Gastrocnemius medialis (tissue), 4 donors: ENCODE measurements around the gene ADCY2. TPM values are rescaled to one million over a fixed set of nuclear protein-coding genes. Genes with fewer than 3 reads are reported as not detected.

ENCODE experiments used
- ATAC-seq, 2 donors: fragments of 150-250 bp; one replicate each; pipeline ENCODE4 v1.9.1; 2016
- DNase-seq, 2 donors: peaks; one replicate each; pipeline ENCODE4 v3.0.0-alpha.2; 2019
- H3K27ac ChIP-seq, 4 donors: fragments of 200-600 bp; sonication (generic); 1 replicate in 1 of 4; 2 replicates in 3 of 4; pipeline ENCODE4 v1.5.1; 2016 to 2018; ENCODE audit warnings: mild to moderate bottlenecking in 2 of 4, moderate library complexity in 1 of 4
- H3K27me3 ChIP-seq, 3 donors: fragments of 200-600 bp; sonication (generic) in 2 of 3; 1 replicate in 1 of 3; 2 replicates in 2 of 3; pipeline versions ENCODE4 v1.5.1 to v1.6.0; 2016 to 2019; ENCODE audit warnings: mild to moderate bottlenecking in 1 of 3, moderate library complexity in 1 of 3
- H3K36me3 ChIP-seq, 2 donors: fragments of 200-600 bp; sonication (generic) in 1 of 2; one replicate each; pipeline ENCODE4 v1.5.1; 2017 to 2018
- H3K4me1 ChIP-seq, 2 donors: fragments of 200-600 bp; sonication (generic) in 1 of 2; one replicate each; pipeline ENCODE4 v1.5.1; 2016 to 2017; ENCODE audit warnings: mild to moderate bottlenecking in 2 of 2
- H3K4me3 ChIP-seq, 4 donors: fragments of 200-600 bp; sonication (generic) in 3 of 4; 1 replicate in 1 of 4; 2 replicates in 3 of 4; pipeline ENCODE4 v1.5.1; 2016 to 2019; ENCODE audit warnings: mild to moderate bottlenecking in 2 of 4
- H3K9me3 ChIP-seq, 3 donors: fragments of 200-600 bp; sonication (generic) in 2 of 3; 1 replicate in 1 of 3; 2 replicates in 2 of 3; pipeline ENCODE4 v1.5.1; 2016 to 2019
- POLR2A ChIP-seq, 2 donors: fragments of 450-650 bp; IDR thresholded peaks; one replicate each; pipeline ENCODE4 v1.6.1; 2017; ENCODE audit warnings: antibody characterized with exemption in 2 of 2, mild to moderate bottlenecking in 2 of 2, moderate library complexity in 2 of 2
- in situ Hi-C, 4 donors: fragments of 200-750 bp; cut with MboI; loops; one replicate each; pipeline versions ENCODE4 v1.15.0 to v1.8.0; 2017; ENCODE audit warnings: low sequenced_read_pairs in 4 of 4
- intact Hi-C: fragments of 100-400 bp; cut with DNase I; formaldehyde crosslinking; loops from one replicate; pipeline ENCODE4 v1.15.1; 2023; ENCODE audit warnings: low total_unique reads
- total RNA-seq, 4 donors: library from RNA; depleted of rRNA; stranded (reverse); fragments of >200 nt; gene quantifications; one replicate each; pipeline versions ENCODE4 v1.1.0 to v1.2.3, GENCODE V29; 2016
- TF ChIP-seq, protein P1 (sequence below), 5 experiments: fragments of 450-650 bp in 3 of 5; fragments of 200-600 bp in 2 of 5; sonication (generic) in 2 of 5; IDR thresholded peaks in 4 of 5; conservative IDR thresholded peaks in 1 of 5; 1 replicate in 4 of 5; 2 replicates in 1 of 5; pipeline ENCODE4 v1.5.1; 2016 to 2019; ENCODE audit warnings: antibody characterized with exemption in 5 of 5, mild to moderate bottlenecking in 3 of 5, moderate library complexity in 3 of 5

ADCY2 gene
- total RNA-seq, 4 donors from 2014 or later, result 24.3 to 50.1 (median 36.5) TPM

GRCh38 chr5:7808998-7809397 is 413.1 kb downstream of the ADCY2 start:
- H3K9me3 ChIP-seq, result no peaks in the 10 kb centered on the region
- H3K4me3 ChIP-seq, result no peak overlapping the region
- no peaks in the 10 kb centered on the region for H3K27me3 ChIP-seq
- ATAC-seq (no peak), DNase-seq (no peak)
- H3K4me1 ChIP-seq, result no peaks in the 10 kb centered on the region
- no peaks in the 10 kb centered on the region for H3K36me3 ChIP-seq
- intact Hi-C loops (no loop called here), in situ Hi-C loops (no loop called here)
- TF ChIP-seq POLR2A (IDR thresholded peaks at IDR 0.05), result no peak
- TF ChIP-seq, protein P1, sequence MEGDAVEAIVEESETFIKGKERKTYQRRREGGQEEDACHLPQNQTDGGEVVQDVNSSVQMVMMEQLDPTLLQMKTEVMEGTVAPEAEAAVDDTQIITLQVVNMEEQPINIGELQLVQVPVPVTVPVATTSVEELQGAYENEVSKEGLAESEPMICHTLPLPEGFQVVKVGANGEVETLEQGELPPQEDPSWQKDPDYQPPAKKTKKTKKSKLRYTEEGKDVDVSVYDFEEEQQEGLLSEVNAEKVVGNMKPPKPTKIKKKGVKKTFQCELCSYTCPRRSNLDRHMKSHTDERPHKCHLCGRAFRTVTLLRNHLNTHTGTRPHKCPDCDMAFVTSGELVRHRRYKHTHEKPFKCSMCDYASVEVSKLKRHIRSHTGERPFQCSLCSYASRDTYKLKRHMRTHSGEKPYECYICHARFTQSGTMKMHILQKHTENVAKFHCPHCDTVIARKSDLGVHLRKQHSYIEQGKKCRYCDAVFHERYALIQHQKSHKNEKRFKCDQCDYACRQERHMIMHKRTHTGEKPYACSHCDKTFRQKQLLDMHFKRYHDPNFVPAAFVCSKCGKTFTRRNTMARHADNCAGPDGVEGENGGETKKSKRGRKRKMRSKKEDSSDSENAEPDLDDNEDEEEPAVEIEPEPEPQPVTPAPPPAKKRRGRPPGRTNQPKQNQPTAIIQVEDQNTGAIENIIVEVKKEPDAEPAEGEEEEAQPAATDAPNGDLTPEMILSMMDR (IDR thresholded peaks at IDR 0.05 in 4 of 5, conservative IDR thresholded peaks at IDR 0.05 in 1 of 5), result no peak
- no peak overlapping the region for H3K27ac ChIP-seq

DNA sequence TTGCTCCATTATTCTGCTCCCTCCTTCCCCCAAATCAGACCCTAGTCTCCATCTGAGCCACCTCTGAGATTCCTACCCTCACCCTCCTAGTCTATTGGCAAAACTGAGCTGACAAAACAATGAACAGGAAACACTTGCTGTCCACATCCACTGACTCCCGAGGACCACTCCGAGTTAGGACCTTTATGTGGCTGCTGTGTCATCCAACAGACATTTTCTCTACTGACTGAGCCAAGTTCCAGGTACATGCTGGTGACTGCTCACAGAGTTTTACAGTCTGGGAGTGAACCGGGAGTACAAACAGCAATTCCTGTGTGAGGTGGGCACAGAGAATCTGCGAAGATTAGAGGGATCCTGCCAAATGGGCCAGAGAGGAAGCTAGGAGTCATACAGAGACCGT is 415.8 kb downstream of the ADCY2 start:
- Histone ChIP-seq H3K27me3 (no peaks in the 10 kb centered on the region), H3K4me1 (peaks cover 4 to 10% of the 10 kb centered on the region in 2 donors), H3K4me3 (no peak overlapping the region), H3K27ac (peak overlapping the region; percentile 3 to 58 (median 36)), H3K36me3 (no peaks in the 10 kb centered on the region), H3K9me3 (no peaks in the 10 kb centered on the region)
- in situ Hi-C loops (no loop called here), intact Hi-C loops (no loop called here)
- no peak for TF ChIP-seq POLR2A (IDR thresholded peaks at IDR 0.05)
- no peak for DNase-seq
- ATAC-seq, result peak in 1 of 2 donors; percentile 36

DNA sequence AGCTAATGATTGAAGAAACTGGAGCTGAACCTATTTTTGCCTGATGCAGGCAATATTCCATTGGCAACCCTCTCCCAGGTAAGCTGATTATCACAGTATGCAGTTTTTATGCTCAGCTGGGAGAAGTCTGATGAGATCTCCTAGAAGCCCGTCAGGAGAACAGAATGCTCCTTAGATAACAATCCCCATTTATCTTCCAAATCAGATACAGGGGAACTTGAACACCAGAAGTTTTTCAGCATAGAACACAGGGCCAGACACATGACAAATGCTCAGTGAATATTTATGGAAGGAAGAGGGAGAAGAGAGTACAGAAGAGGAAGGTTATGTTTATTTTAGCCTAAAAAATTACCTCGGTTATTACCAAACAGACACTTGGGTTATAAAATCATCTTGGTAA is 417.1 kb downstream of the ADCY2 start:
- Histone ChIP-seq H3K27me3 (no peaks in the 10 kb centered on the region), H3K36me3 (no peaks in the 10 kb centered on the region), H3K4me3 (no peak overlapping the region), H3K9me3 (no peaks in the 10 kb centered on the region), H3K27ac (no peak overlapping the region), H3K4me1 (peaks cover 4 to 10% of the 10 kb centered on the region in 2 donors)
- ATAC-seq, result no peak
- in situ Hi-C loops, result no loop called here
- intact Hi-C loops, result no loop called here
- TF ChIP-seq, protein P1 (IDR thresholded peaks at IDR 0.05 in 4 of 5, conservative IDR thresholded peaks at IDR 0.05 in 1 of 5), result no peak
- no peak for TF ChIP-seq POLR2A (IDR thresholded peaks at IDR 0.05)
- DNase-seq, result no peak

GRCh38 chr5:7813576-7813975 is 417.6 kb downstream of the ADCY2 start:
- in situ Hi-C loops, result no loop called here
- H3K27me3 ChIP-seq, result no peaks in the 10 kb centered on the region

DNA sequence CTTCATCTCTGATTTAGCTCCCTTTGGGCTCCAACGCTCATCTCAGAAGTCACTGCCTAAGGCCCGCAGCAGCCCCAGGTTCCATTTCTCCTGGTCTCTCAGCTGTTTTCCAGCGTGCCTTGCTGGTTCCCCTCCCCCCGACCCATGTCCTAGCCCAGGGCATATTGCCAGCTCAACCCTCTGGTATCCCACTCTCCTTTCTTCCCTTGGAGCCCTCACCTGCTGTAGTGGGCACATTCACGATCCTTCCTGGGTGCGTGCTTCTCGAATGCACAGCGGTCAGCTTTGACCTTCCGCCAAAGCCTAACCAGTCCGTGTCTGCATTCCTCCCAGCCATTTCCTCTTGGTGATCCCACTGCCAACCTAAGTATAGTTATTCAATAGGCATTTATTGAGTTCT is 418.9 kb downstream of the ADCY2 start:
- no peak for DNase-seq
- TF ChIP-seq, protein P1 (IDR thresholded peaks at IDR 0.05 in 4 of 5, conservative IDR thresholded peaks at IDR 0.05 in 1 of 5), result no peak
- no peak for TF ChIP-seq POLR2A (IDR thresholded peaks at IDR 0.05)
- no peaks in the 10 kb centered on the region for H3K9me3 ChIP-seq
- no peak overlapping the region for H3K4me3 ChIP-seq
- in situ Hi-C loops (no loop called here), intact Hi-C loops (loop anchor here (5.0 kb wide), 1 partner anchor 68 kb away; no protein-coding TSS in a partner anchor)
- H3K36me3 ChIP-seq, result no peaks in the 10 kb centered on the region
- no peaks in the 10 kb centered on the region for H3K27me3 ChIP-seq
- no peak overlapping the region for H3K27ac ChIP-seq
- ATAC-seq, result no peak
- H3K4me1 ChIP-seq, result peaks cover 4 to 10% of the 10 kb centered on the region in 2 donors

More at GRCh38 chr5:7813576-7813975, 417.6 kb downstream of the ADCY2 start:
- no peaks in the 10 kb centered on the region for H3K9me3 ChIP-seq
- H3K27ac ChIP-seq, result no peak overlapping the region
- DNase-seq (no peak), ATAC-seq (no peak)
- intact Hi-C loops, result no loop called here
- TF ChIP-seq, protein P1 (IDR thresholded peaks at IDR 0.05 in 4 of 5, conservative IDR thresholded peaks at IDR 0.05 in 1 of 5), result no peak
- TF ChIP-seq POLR2A (IDR thresholded peaks at IDR 0.05), result no peak
- no peaks in the 10 kb centered on the region for H3K36me3 ChIP-seq
- peaks cover 4 to 10% of the 10 kb centered on the region in 2 donors for H3K4me1 ChIP-seq
- H3K4me3 ChIP-seq, result no peak overlapping the region
